Natural killer cell (primary cell): ENCODE data around the gene OARD1. TPM values are rescaled to one million over a fixed set of nuclear protein-coding genes. Genes with fewer than 3 reads are reported as not detected.

Experiments
- ATAC-seq, 3 donors: fragments of 150-1000 bp in 2 of 3; fragments of 200-7000 bp in 1 of 3; cut with Tn5 transposase; 1 replicate in 1 of 3; 2 replicates in 2 of 3; pipeline ENCODE4 v1.10.0; 2021; ENCODE audit warnings: mild to moderate bottlenecking in 2 of 3, moderate library complexity in 2 of 3
- DNase-seq, 2 donors: peaks; one replicate each; pipeline versions ENCODE4 v3.0.0 to v3.0.0-alpha.2; 2013 to 2021; ENCODE audit warnings: mixed read lengths in 1 of 2
- H3K27ac ChIP-seq: one replicate; pipeline ENCODE4 v1.5.1; 2013; ENCODE audit warnings: mild to moderate bottlenecking, low read length
- H3K27me3 ChIP-seq: one replicate; pipeline ENCODE4 v1.6.1; 2013; ENCODE audit warnings: low read length; ENCODE audit not compliant: control insufficient read depth, insufficient read depth
- H3K36me3 ChIP-seq: one replicate; pipeline ENCODE4 v1.6.1; 2013; ENCODE audit warnings: low read length; ENCODE audit not compliant: control insufficient read depth, insufficient read depth
- H3K4me1 ChIP-seq: one replicate; pipeline ENCODE4 v1.6.1; 2013; ENCODE audit warnings: low read length; ENCODE audit not compliant: control insufficient read depth, insufficient read depth
- H3K4me3 ChIP-seq: one replicate; pipeline ENCODE4 v1.5.1; 2013; ENCODE audit warnings: low read length
- H3K9me3 ChIP-seq: one replicate; pipeline ENCODE4 v1.6.1; 2013; ENCODE audit warnings: low read length; ENCODE audit not compliant: control insufficient read depth, insufficient read depth
- H3K27ac Mint-ChIP-seq, 2 donors: one replicate each; pipeline ENCODE4 v1.8.0; 2022; ENCODE audit warnings: mild to moderate bottlenecking in 2 of 2, mixed read lengths in 2 of 2, moderate library complexity in 1 of 2
- H3K27me3 Mint-ChIP-seq, 2 donors: one replicate each; pipeline ENCODE4 v1.8.0; 2022; ENCODE audit warnings: low read depth in 2 of 2, mixed read lengths in 2 of 2
- H3K36me3 Mint-ChIP-seq: one replicate; pipeline ENCODE4 v1.8.0; 2022; ENCODE audit warnings: mixed read lengths
- H3K4me1 Mint-ChIP-seq, 2 donors: one replicate each; pipeline ENCODE4 v1.8.0; 2022; ENCODE audit warnings: mixed read lengths in 2 of 2
- H3K4me3 Mint-ChIP-seq: one replicate; pipeline ENCODE4 v1.8.0; 2022; ENCODE audit warnings: mild to moderate bottlenecking, moderate library complexity, mixed read lengths
- H3K9me3 Mint-ChIP-seq, 2 donors: one replicate each; pipeline ENCODE4 v1.8.0; 2022; ENCODE audit warnings: mixed read lengths in 2 of 2
- CTCF ChIP-seq: fragments of 200-600 bp; IDR thresholded peaks from one replicate; pipeline ENCODE4 v1.8.0; 2022; ENCODE audit warnings: antibody characterized with exemption
- WGBS: methylation state at CpG from one replicate; pipeline ENCODE4 v1.1.7; 2013; ENCODE audit warnings: missing lambda C conversion rate; ENCODE audit not compliant: insufficient coverage; 5-methylcytosine and 5-hydroxymethylcytosine counted together
- intact Hi-C: fragments of 100-400 bp; cut with micrococcal nuclease; formaldehyde crosslinking; loops from one replicate; pipeline ENCODE4 v1.14.2; 2022
- total RNA-seq, 4 donors: library from RNA; stranded (reverse); fragments of 120-200 nt in 1 of 4; gene quantifications; one replicate each; pipeline versions ENCODE4 v1.2.3 to v1.2.4, GENCODE V29; 2013 to 2022

OARD1 gene
- total RNA-seq, 3 donors from 2014 or later (not counting 1 experiment from before 2014, with no cell fraction given): 30.8 to 36.7 (median 35.5) TPM

- Mint-ChIP-seq H3K4me1 (peaks cover 12 to 22% of the 10 kb centered on the region in 2 donors), H3K27ac (peak overlapping the region; percentile 68 to 88), H3K36me3 (no peaks in the 10 kb centered on the region), H3K27me3 (no peaks in the 10 kb centered on the region), H3K4me3 (no peak overlapping the region), H3K9me3 (no peaks in the 10 kb centered on the region)
- 95% methylated on average over 2 of the region's 2 CpGs for WGBS
- H3K4me3 ChIP-seq: no peak overlapping the region
- H3K27ac ChIP-seq: no peak overlapping the region
- no peak for TF ChIP-seq CTCF
- no peaks in the 10 kb centered on the region for H3K9me3 ChIP-seq
- DNase-seq: no peak
- H3K36me3 ChIP-seq: peaks cover 19% of the 10 kb centered on the region
- intact Hi-C loops: no loop called here
- no peak for ATAC-seq
- H3K4me1 ChIP-seq: peaks cover 8% of the 10 kb centered on the region
- H3K27me3 ChIP-seq: no peaks in the 10 kb centered on the region
Observed at GRCh38 chr6:41058783-41059181, 13.4 kb downstream of the OARD1 start.

- Histone ChIP-seq H3K4me1 (peaks cover 14% of the 10 kb centered on the region), H3K9me3 (no peaks in the 10 kb centered on the region), H3K4me3 (no peak overlapping the region), H3K36me3 (peaks cover 8% of the 10 kb centered on the region), H3K27me3 (no peaks in the 10 kb centered on the region), H3K27ac (no peak overlapping the region)
- TF ChIP-seq CTCF: no peak
- Mint-ChIP-seq H3K27me3 (no peaks in the 10 kb centered on the region), H3K4me3 (no peak overlapping the region), H3K9me3 (no peaks in the 10 kb centered on the region), H3K36me3 (no peaks in the 10 kb centered on the region), H3K4me1 (peaks cover 26 to 30% of the 10 kb centered on the region in 2 donors), H3K27ac (peak overlapping the region in 1 of 2 donors; percentile 88)
- WGBS: 92% methylated on average over 5 of the region's 6 CpGs
- no peak for ATAC-seq
- intact Hi-C loops: no loop called here
- DNase-seq: no peak
Observed at GRCh38 chr6:41056768-41057490, 15.2 kb downstream of the OARD1 start.

GRCh38 chr6:41055149-41055548 lies 17.0 kb downstream of the OARD1 start:
- Mint-ChIP-seq H3K36me3 (no peaks in the 10 kb centered on the region), H3K4me1 (peaks cover 30 to 36% of the 10 kb centered on the region in 2 donors), H3K4me3 (no peak overlapping the region), H3K27me3 (no peaks in the 10 kb centered on the region), H3K27ac (no peak overlapping the region), H3K9me3 (no peaks in the 10 kb centered on the region)
- H3K9me3 ChIP-seq: no peaks in the 10 kb centered on the region
- WGBS: 39% methylated on average over 3 of the region's 3 CpGs
- H3K36me3 ChIP-seq: peaks cover 2% of the 10 kb centered on the region
- intact Hi-C loops: no loop called here
- ATAC-seq (no peak), DNase-seq (no peak)
- H3K4me1 ChIP-seq: peaks cover 21% of the 10 kb centered on the region
- no peak overlapping the region for H3K4me3 ChIP-seq
- no peaks in the 10 kb centered on the region for H3K27me3 ChIP-seq
- TF ChIP-seq CTCF: no peak
- no peak overlapping the region for H3K27ac ChIP-seq

GRCh38 chr6:41054511-41054910 lies 17.6 kb downstream of the OARD1 start:
- intact Hi-C loops: no loop called here
- 100% methylated on average over 3 of the region's 3 CpGs for WGBS
- Mint-ChIP-seq H3K4me1 (peaks cover 30 to 36% of the 10 kb centered on the region in 2 donors), H3K36me3 (no peaks in the 10 kb centered on the region), H3K4me3 (no peak overlapping the region), H3K27ac (no peak overlapping the region), H3K27me3 (no peaks in the 10 kb centered on the region), H3K9me3 (no peaks in the 10 kb centered on the region)
- Histone ChIP-seq H3K4me3 (no peak overlapping the region), H3K4me1 (peaks cover 21% of the 10 kb centered on the region), H3K36me3 (peaks cover 2% of the 10 kb centered on the region), H3K27ac (no peak overlapping the region), H3K27me3 (no peaks in the 10 kb centered on the region), H3K9me3 (no peaks in the 10 kb centered on the region)
- DNase-seq: no peak
- ATAC-seq: no peak
- no peak for TF ChIP-seq CTCF
